Measurements from ENCODE around the gene IGSF1. TPM values are rescaled to one million over a fixed set of nuclear protein-coding genes. Genes with fewer than 3 reads are reported as not detected.

The IGSF1 gene
- total and polyA plus RNA-seq, 10 donors: 0.02 to 0.13 TPM; not detected in 8

GRCh38 chrX:131264665-131265064, 24.4 kb downstream of the IGSF1 start:
- 79 to 88% (median 87%) methylated on average over 7 of the region's 7 CpGs for WGBS, 5 donors
- Histone ChIP-seq H3K9me3 (no peaks in the 10 kb centered on the region), H3K27ac (no peak overlapping the region), H3K4me3 (no peak overlapping the region), H3K36me3 (no peaks in the 10 kb centered on the region), H3K27me3 (replicated peaks in 1 of 7) (peaks cover 0 to 11% (median 0%) of the 10 kb centered on the region in 7 donors), H3K4me1 (no peaks in the 10 kb centered on the region)
- TF ChIP-seq CTCF (IDR thresholded peaks at IDR 0.05 in 8 of 11, conservative IDR thresholded peaks at IDR 0.05 in 3 of 11) (no peak), POLR2AphosphoS5 (IDR thresholded peaks at IDR 0.05) (no peak), POLR2A (IDR thresholded peaks at IDR 0.05) (no peak)
- intact Hi-C loops (cut with DNase I; ENCODE audit: low total_unique reads): no loop called here
- no peak for DNase-seq

DNA sequence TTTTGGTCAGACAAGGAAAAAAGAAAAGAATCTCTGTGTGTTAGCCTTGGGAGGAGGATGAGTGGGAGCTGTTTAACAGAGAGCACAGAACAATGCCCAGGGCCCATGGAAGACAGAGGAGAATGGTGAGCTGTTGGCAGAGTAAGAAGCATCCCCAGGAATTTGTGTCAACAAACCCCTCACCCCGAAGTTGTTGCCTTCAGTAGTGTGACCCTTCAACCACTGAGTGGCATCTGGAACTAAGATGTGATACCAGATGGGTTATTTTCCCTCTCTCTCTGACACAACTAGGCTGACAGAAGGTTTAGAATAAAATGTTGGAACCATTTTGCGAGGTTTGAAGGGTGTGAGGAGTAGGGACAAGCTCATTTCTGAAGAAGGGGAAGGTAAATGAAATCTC, 25.1 kb downstream of the IGSF1 start:
- Histone ChIP-seq H3K9me3 (no peaks in the 10 kb centered on the region), H3K36me3 (no peaks in the 10 kb centered on the region), H3K27me3 (replicated peaks in 1 of 7) (peaks cover 0 to 11% (median 0%) of the 10 kb centered on the region in 7 donors), H3K4me1 (no peaks in the 10 kb centered on the region), H3K4me3 (no peak overlapping the region), H3K27ac (no peak overlapping the region)
- WGBS, 5 donors: 37 to 71% (median 49%) methylated on average over 2 of the region's 2 CpGs
- intact Hi-C loops (cut with DNase I; ENCODE audit: low total_unique reads): no loop called here
- no peak for TF ChIP-seq CTCF (IDR thresholded peaks at IDR 0.05 in 8 of 11, conservative IDR thresholded peaks at IDR 0.05 in 3 of 11)
- no peak for TF ChIP-seq POLR2A (IDR thresholded peaks at IDR 0.05)
- TF ChIP-seq POLR2AphosphoS5 (IDR thresholded peaks at IDR 0.05): no peak
- no peak for DNase-seq

DNA sequence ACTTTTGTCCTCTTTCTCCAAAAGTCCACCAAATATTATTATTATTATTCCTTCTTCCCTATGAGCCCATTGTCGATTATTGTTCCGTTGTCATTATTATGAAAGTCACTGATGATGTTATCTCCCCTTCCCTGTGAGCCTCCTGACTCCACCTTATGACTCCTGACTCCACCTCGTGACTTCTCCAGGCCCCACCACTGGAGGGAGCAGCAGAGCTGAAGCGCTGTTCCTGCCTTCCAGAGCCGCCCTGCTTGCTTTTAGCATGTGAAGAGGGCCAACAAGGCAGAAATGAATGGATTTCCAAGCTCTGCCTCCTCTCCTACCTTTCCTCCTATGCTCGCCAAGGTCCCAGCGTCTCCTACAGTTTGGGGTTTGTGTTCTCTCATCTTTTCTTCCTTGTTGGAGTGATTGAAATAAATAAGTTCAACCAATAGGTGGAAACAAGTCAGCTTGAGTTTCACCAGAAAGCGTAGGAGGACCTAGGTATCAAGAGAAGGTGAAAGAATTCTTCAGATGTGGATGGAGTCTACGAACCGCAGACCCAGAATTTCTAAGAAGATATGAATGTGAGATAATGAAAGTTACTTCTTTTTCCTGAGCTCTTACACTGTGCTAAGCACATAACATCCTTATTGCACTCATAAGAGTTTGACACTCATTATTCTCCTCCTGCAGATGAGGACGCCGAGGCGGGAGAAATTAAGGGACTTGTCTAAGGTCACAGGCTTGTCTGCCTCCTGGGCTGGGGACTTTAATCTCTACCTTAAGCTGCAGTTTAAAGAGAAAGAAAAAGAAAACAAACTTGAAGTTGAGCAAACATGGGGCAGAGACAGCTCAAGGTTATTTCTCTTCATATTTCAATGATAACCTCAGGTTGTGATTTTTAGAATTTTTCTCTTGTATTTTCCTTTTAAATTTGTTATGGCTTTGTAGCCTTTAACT, 26.1 kb downstream of the IGSF1 start:
- Histone ChIP-seq H3K27ac (no peak overlapping the region), H3K36me3 (no peaks in the 10 kb centered on the region), H3K4me1 (no peaks in the 10 kb centered on the region), H3K27me3 (replicated peaks in 1 of 7) (peaks cover 0 to 11% (median 0%) of the 10 kb centered on the region in 7 donors), H3K9me3 (no peaks in the 10 kb centered on the region), H3K4me3 (no peak overlapping the region)
- WGBS, 5 donors: 59 to 66% (median 63%) methylated on average over 11 to 13 of the region's 13 CpGs
- intact Hi-C loops (cut with DNase I; ENCODE audit: low total_unique reads): no loop called here
- DNase-seq: no peak
- TF ChIP-seq POLR2AphosphoS5 (IDR thresholded peaks at IDR 0.05): no peak

- peaks cover 0 to 17% (median 0%) of the 10 kb centered on the region in 7 donors for H3K27me3 ChIP-seq (replicated peaks in 1 of 7)
- no peak overlapping the region for H3K4me3 ChIP-seq
- intact Hi-C loops (cut with DNase I; ENCODE audit: low total_unique reads): no loop called here
- H3K4me1 ChIP-seq: no peaks in the 10 kb centered on the region
- H3K36me3 ChIP-seq: no peaks in the 10 kb centered on the region
- DNase-seq: no peak
- no peak for TF ChIP-seq POLR2AphosphoS5 (IDR thresholded peaks at IDR 0.05)
- no peak for TF ChIP-seq POLR2A (IDR thresholded peaks at IDR 0.05)
- TF ChIP-seq CTCF (IDR thresholded peaks at IDR 0.05 in 8 of 11, conservative IDR thresholded peaks at IDR 0.05 in 3 of 11): no peak
- H3K27ac ChIP-seq: no peak overlapping the region
- no peaks in the 10 kb centered on the region for H3K9me3 ChIP-seq
Observed at GRCh38 chrX:131262200-131262599, 26.9 kb downstream of the IGSF1 start.
